Mammary epithelial cell (primary cell): ENCODE measurements around the gene BMP8A.

Experiments used
- EZH2 ChIP-seq: IDR thresholded peaks from 2 replicates; pipeline ENCODE4 v1.6.1; 2012; ENCODE audit warnings: low read length, inconsistent platforms, borderline replicate concordance
- TF ChIP-seq, protein P1 (sequence below), 2 donors: IDR thresholded peaks in 1 of 2; conservative IDR thresholded peaks in 1 of 2; 2 replicates each; pipeline ENCODE4 v1.5.1; 2011 to 2012; ENCODE audit warnings: inconsistent platforms in 2 of 2, low read length in 2 of 2, mild to moderate bottlenecking in 2 of 2, control low read depth in 1 of 2, low read depth in 1 of 2; ENCODE audit not compliant: insufficient read depth in 1 of 2; ENCODE audit errors: extremely low read depth in 1 of 2

DNA sequence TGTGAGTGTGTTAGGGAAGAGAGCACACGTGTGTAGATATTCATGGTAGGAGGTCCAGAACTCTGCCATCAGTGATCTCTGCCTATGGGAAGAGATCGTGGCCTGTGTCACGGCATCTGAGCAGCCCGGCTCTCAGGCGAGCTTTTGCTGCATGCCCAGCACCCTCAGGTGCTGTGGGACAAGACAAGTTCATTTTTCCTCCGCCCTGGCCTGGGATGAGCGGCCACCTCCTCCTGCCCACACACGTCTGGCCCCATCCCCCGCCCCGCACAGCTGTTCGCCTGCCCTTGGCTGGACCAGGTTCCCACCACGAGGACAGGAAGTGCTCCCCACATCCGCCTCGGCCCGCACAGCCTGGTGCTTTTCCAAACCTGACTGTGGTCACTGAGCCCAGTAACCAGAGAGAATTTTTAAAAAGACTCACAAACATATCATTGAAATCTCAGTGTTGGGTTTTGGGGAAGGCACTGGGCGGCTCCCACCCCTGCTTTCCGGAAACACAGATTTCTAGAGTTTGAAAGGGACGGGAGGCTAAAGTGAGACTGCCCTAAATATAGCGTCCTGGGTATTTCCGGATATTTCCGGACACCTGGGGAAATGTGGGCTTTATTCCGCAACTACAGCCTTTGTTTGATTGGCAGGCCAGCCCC, 18.0 kb downstream of the BMP8A start:
- TF ChIP-seq, protein P1, sequence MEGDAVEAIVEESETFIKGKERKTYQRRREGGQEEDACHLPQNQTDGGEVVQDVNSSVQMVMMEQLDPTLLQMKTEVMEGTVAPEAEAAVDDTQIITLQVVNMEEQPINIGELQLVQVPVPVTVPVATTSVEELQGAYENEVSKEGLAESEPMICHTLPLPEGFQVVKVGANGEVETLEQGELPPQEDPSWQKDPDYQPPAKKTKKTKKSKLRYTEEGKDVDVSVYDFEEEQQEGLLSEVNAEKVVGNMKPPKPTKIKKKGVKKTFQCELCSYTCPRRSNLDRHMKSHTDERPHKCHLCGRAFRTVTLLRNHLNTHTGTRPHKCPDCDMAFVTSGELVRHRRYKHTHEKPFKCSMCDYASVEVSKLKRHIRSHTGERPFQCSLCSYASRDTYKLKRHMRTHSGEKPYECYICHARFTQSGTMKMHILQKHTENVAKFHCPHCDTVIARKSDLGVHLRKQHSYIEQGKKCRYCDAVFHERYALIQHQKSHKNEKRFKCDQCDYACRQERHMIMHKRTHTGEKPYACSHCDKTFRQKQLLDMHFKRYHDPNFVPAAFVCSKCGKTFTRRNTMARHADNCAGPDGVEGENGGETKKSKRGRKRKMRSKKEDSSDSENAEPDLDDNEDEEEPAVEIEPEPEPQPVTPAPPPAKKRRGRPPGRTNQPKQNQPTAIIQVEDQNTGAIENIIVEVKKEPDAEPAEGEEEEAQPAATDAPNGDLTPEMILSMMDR (conservative IDR thresholded peaks at IDR 0.05 in 1 of 2, IDR thresholded peaks at IDR 0.05 in 1 of 2; ENCODE audit: extremely low read depth in 1 of 2, insufficient read depth in 1 of 2, low read depth in 1 of 2, low read length in 2 of 2) = no peak
- TF ChIP-seq EZH2 = no peak
